NCI-H2196 treated with DMSO at 0.1 percent for 48 hours (cell line): ENCODE results near the gene NFIX.

Experiments
- DNase-seq: peaks from one replicate; lab custom pipeline; 2025; ENCODE audit not compliant: unreplicated experiment; lab: John Stamatoyannopoulos, UW

Gene NFIX

GRCh38 chr19:13006431-13007281 lies 11.4 kb downstream of the NFIX start:
- DNase-seq, result no peak

GRCh38 chr19:13007292-13008045 lies 12.2 kb downstream of the NFIX start:
- no peak for DNase-seq

- no peak for DNase-seq
Observed at GRCh38 chr19:13008926-13009787, 13.9 kb downstream of the NFIX start.

- DNase-seq, result no peak
Observed at GRCh38 chr19:13010038-13010991, 15.0 kb downstream of the NFIX start.

GRCh38 chr19:13010992-13011652 lies 15.8 kb downstream of the NFIX start:
- no peak for DNase-seq

GRCh38 chr19:13011653-13012389 lies 16.5 kb downstream of the NFIX start:
- no peak for DNase-seq

- DNase-seq, result no peak
Observed at GRCh38 chr19:13012390-13012689, 17.1 kb downstream of the NFIX start.

- DNase-seq, result no peak
Observed at GRCh38 chr19:13012690-13013608, 17.7 kb downstream of the NFIX start.

- DNase-seq, result no peak
Observed at GRCh38 chr19:13013649-13014048, 18.4 kb downstream of the NFIX start.

GRCh38 chr19:13014101-13014920 lies 19.0 kb downstream of the NFIX start:
- no peak for DNase-seq

GRCh38 chr19:13014921-13015280 lies 19.6 kb downstream of the NFIX start:
- no peak for DNase-seq

- DNase-seq, result no peak
Observed at GRCh38 chr19:13015361-13016223, 20.3 kb downstream of the NFIX start.

GRCh38 chr19:13016245-13016627 lies 21.0 kb downstream of the NFIX start:
- no peak for DNase-seq

- no peak for DNase-seq
Observed at GRCh38 chr19:13016628-13017305, 21.5 kb downstream of the NFIX start.

- no peak for DNase-seq
Observed at GRCh38 chr19:13017306-13018034, 22.2 kb downstream of the NFIX start.
